Myometrial cell (primary cell): ENCODE results near the gene RAX. TPM values are rescaled to one million over a fixed set of nuclear protein-coding genes. Genes with fewer than 3 reads are reported as not detected.

Source experiments
- total RNA-seq: library from RNA; depleted of rRNA; stranded (reverse); fragments of >200 nt; gene quantifications from 2 replicates; pipeline ENCODE4 v1.2.3, GENCODE V29; 2015

RAX gene
- not detected in 2 replicates for total RNA-seq

GRCh38 chr18:59272891-59273758 lies at the start of gene RAX:
Gene RAX, minus strand, starts transcription at chr18:59273454. Its CDS starts 248 bp downstream, at chr18:59273206.

GRCh38 chr18:59318460-59319050 lies 45.3 kb upstream of the RAX start, which contains the start of gene CPLX4:
Gene CPLX4, minus strand, starts transcription at chr18:59318649. Its CDS starts 187 bp downstream, at chr18:59318462.

GRCh38 chr18:59219672-59220163 lies 53.5 kb downstream of the RAX start, which contains the start of gene GRP:
Gene GRP, plus strand, starts transcription at chr18:59220158. Its CDS starts 108 bp downstream, at chr18:59220266.

Other genes with a start within 250 kb of the RAX start
- gene SEC11C, start 133.6 kb downstream of the RAX start, total RNA-seq: 16.5 and 36.3 TPM in 2 replicates
- gene GRP, start 53.3 kb downstream of the RAX start, total RNA-seq: not detected in 2 replicates
- gene CPLX4, start 45.2 kb upstream of the RAX start, total RNA-seq: not detected in 2 replicates
- gene LMAN1, start 85.8 kb upstream of the RAX start, total RNA-seq: 203 and 213 TPM in 2 replicates